IPS DF 6.9 (cell line): ENCODE data around the gene FIBCD1.
"Not testable (repeated sequence)": the region's sequence is repeated elsewhere in the genome, so short reads cannot be mapped to it uniquely, and the experiment has no call there.

Experiments
- DNase-seq: peaks from one replicate; pipeline ENCODE4 v3.0.0-alpha.2; 2013; ENCODE audit warnings: low read depth, low spot score
- H3K27ac ChIP-seq: one replicate; pipeline ENCODE4 v1.5.1; 2013; ENCODE audit warnings: low read length, control low read depth
- H3K27me3 ChIP-seq: 2 replicates; pipeline ENCODE4 v1.6.1; 2013; ENCODE audit warnings: mild to moderate bottlenecking, low read length; ENCODE audit not compliant: control insufficient read depth, insufficient read depth
- H3K36me3 ChIP-seq: 2 replicates; pipeline ENCODE4 v1.6.1; 2013; ENCODE audit warnings: low read length; ENCODE audit not compliant: control insufficient read depth, insufficient read depth
- H3K4me1 ChIP-seq: 2 replicates; pipeline ENCODE4 v1.6.1; 2013; ENCODE audit warnings: low read length; ENCODE audit not compliant: control insufficient read depth, insufficient read depth
- H3K4me3 ChIP-seq: 2 replicates; pipeline ENCODE4 v1.5.1; 2013; ENCODE audit warnings: mild to moderate bottlenecking, low read length
- H3K9me3 ChIP-seq: 2 replicates; pipeline ENCODE4 v1.6.1; 2013; ENCODE audit warnings: low read length, inconsistent platforms; ENCODE audit not compliant: control insufficient read depth, insufficient read depth
- WGBS: extraction: QIAGEN DNeasy Blood & Tissue Kit; methylation state at CpG from one replicate; pipeline ENCODE4 v1.1.7; 2013; ENCODE audit warnings: mixed read lengths, missing lambda C conversion rate; ENCODE audit not compliant: insufficient read length, insufficient coverage; 5-methylcytosine and 5-hydroxymethylcytosine counted together

The FIBCD1 gene

DNA sequence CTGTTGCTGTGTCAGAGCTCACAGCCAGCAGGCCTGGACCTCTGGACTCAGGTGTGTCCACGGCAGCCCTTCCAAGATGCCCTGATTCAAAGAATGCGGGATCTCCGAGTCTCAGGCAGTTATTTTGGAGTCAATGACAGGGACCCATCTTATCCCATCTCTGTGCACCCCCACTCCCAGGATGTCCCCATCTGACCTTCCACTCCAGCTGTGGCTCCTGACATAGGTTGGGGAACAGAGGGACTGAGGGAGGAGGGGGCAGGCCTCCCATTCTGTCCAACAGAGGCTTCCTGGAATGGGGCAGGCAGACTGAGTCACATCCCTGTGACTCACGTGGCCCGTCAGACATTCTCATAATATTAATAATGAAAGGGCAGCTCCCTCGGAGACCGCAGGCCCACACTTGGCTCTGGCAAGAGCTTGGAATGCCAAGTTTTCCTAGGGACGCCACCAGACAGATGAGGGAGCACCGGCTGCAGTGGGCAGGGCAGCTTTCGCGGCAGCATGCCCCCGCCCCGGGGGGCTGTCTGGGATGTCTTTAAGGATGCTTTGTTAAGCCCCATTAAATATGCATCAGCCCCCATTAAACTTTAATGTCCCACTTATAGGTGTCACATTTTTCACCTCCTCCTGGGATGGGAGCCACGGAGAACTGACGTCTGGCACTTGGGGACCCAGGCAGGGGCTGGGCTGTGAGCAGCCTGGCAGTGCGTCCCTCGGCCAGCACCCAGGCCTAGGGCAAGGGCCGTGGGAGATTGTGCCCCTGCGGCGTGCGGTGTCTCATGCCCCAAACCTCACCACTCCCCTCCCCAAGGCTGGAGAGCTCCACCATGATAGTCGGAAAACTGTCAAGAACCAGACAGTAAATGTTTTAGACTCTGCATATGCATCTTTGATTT, 23.6 kb upstream of the FIBCD1 start:
- Histone ChIP-seq H3K36me3 (no peaks in the 10 kb centered on the region), H3K27me3 (no peaks in the 10 kb centered on the region), H3K9me3 (no peaks in the 10 kb centered on the region), H3K4me3 (no peak overlapping the region), H3K4me1 (no peaks in the 10 kb centered on the region), H3K27ac (no peak overlapping the region)
- WGBS = no CpG with 5 or more reads among the region's 22 CpGs
- DNase-seq = no peak

GRCh38 chr9:130961511-130962300, 22.7 kb upstream of the FIBCD1 start:
- H3K36me3 ChIP-seq = no peaks in the 10 kb centered on the region
- no peak overlapping the region for H3K27ac ChIP-seq
- H3K27me3 ChIP-seq = no peaks in the 10 kb centered on the region
- DNase-seq = no peak
- H3K9me3 ChIP-seq = no peaks in the 10 kb centered on the region
- H3K4me1 ChIP-seq = no peaks in the 10 kb centered on the region
- H3K4me3 ChIP-seq = no peak overlapping the region
- no CpG with 5 or more reads among the region's 8 CpGs for WGBS

GRCh38 chr9:130960522-130961378, 21.7 kb upstream of the FIBCD1 start:
- Histone ChIP-seq H3K27me3 (no peaks in the 10 kb centered on the region), H3K4me3 (no peak overlapping the region), H3K4me1 (no peaks in the 10 kb centered on the region; the same call in 1 of the 2 replicates)

GRCh38 chr9:130959809-130960334, 20.8 kb upstream of the FIBCD1 start:
- H3K27me3 ChIP-seq = no peaks in the 10 kb centered on the region
- H3K4me3 ChIP-seq = no peak overlapping the region
- H3K4me1 ChIP-seq = no peaks in the 10 kb centered on the region; the same call in 1 of the 2 replicates
- no peak for DNase-seq
- H3K36me3 ChIP-seq = no peaks in the 10 kb centered on the region
- no peak overlapping the region for H3K27ac ChIP-seq
- no CpG with 5 or more reads among the region's 9 CpGs for WGBS
- H3K9me3 ChIP-seq = no peaks in the 10 kb centered on the region

More at GRCh38 chr9:130960522-130961378, 21.7 kb upstream of the FIBCD1 start:
- no peak for DNase-seq
- H3K36me3 ChIP-seq = no peaks in the 10 kb centered on the region
- H3K27ac ChIP-seq = no peak overlapping the region
- WGBS = no CpG with 5 or more reads among the region's 14 CpGs
- H3K9me3 ChIP-seq = no peaks in the 10 kb centered on the region

DNA sequence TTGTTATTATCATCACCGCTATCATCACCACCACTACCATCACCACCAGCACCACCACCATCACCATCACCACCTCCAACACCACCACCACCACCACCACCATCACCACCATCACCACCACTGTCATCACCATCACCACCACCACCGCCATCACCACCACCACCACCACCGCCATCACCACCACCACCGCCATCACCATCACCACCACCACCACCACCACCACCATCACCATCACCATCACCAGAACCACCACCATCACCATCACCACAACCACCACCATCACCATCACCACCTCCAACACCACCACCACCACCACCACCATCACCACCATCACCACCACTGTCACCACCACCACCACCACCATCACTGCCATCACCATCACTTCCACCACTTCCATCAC, 19.5 kb upstream of the FIBCD1 start:
- H3K27me3 ChIP-seq, H3K27ac ChIP-seq, H3K9me3 ChIP-seq, DNase-seq, H3K4me3 ChIP-seq, H3K36me3 ChIP-seq, H3K4me1 ChIP-seq: not testable (repeated sequence)
- no CpG with 5 or more reads among the region's 4 CpGs for WGBS

DNA sequence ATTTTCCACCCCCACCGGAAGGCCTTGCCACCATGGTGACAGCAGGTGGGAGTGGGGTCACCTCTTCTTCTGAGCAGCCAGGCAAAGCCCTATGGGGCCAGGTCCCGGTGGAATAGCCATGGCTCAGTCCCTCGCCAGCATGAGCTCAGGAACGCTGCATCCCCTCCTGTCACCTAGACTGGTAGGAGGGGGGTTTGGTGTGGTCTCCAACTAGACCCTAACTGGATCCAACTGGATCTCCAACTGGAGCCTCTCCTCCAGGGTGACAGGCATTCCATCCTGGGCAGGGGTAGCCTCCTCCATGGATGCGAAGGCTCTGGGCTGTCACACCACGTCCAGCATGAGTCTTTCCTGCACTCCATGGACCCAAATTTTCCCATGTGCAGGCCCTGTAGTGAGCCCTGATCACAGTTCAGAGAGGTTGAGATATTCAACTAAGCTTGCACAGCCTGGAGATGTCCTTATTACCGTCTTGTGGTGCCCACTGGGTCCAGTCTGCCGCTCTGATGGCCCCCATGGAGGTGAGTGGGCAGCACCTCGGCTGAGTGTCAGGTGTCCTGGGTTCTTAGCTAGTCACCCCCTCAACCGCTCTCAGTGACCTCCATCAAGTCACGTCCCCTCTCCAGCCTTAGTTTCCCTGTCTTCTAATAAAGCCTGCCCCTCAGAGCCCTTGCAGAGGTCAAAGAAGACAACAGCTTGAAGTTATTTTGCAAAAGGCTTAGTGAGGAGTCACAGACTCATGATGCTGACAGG, 18.6 kb upstream of the FIBCD1 start:
- Histone ChIP-seq H3K4me1 (no peaks in the 10 kb centered on the region; the same call in 1 of the 2 replicates), H3K27me3 (no peaks in the 10 kb centered on the region), H3K27ac (no peak overlapping the region), H3K9me3 (no peaks in the 10 kb centered on the region), H3K4me3 (no peak overlapping the region), H3K36me3 (no peaks in the 10 kb centered on the region)
- DNase-seq = no peak
- no CpG with 5 or more reads among the region's 11 CpGs for WGBS

DNA sequence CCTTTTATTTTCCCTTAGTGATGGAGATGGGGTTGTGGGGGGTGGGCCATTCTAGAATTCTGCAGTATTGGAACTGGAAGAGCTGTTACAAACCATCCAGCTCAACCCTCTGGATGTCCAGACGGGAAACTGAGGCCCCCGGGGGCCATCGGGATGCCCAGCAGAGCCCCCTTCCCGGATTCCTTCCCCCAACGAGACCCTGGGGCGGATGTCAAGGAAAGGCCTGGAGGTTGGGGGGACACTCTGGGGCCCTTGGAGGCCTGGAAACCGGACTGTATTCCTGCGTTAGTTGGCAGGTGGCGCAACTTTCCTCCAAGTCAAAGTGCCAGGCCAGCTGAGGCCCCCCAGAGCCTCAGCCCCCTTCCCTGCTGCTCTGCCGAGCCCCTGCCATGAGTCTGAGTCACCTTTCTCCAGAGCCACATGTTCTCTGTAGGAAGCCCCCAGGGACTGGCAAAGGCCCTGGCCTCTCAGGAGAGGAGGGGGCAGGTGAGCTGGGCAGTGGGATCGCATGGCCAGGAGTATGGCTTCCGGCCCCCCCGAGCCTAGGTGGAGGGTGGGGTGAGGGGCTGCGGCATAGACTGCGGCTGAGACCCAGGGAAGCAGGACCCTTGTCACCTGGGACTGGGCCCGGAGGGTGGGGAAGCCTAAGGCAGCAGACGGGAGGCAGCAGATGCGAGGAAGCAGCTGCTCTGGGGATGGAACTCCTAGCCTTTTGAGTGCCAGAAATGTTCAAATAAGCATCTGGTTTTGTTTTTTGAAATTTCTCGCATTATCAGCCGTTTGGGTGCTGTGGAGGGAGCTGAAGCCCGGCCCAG, 17.8 kb upstream of the FIBCD1 start:
- H3K36me3 ChIP-seq = no peaks in the 10 kb centered on the region
- no peaks in the 10 kb centered on the region for H3K9me3 ChIP-seq
- no peak for DNase-seq
- no CpG with 5 or more reads among the region's 21 CpGs for WGBS
- no peak overlapping the region for H3K4me3 ChIP-seq
- no peak overlapping the region for H3K27ac ChIP-seq
- no peaks in the 10 kb centered on the region; the same call in 1 of the 2 replicates for H3K4me1 ChIP-seq
- no peaks in the 10 kb centered on the region for H3K27me3 ChIP-seq

DNA sequence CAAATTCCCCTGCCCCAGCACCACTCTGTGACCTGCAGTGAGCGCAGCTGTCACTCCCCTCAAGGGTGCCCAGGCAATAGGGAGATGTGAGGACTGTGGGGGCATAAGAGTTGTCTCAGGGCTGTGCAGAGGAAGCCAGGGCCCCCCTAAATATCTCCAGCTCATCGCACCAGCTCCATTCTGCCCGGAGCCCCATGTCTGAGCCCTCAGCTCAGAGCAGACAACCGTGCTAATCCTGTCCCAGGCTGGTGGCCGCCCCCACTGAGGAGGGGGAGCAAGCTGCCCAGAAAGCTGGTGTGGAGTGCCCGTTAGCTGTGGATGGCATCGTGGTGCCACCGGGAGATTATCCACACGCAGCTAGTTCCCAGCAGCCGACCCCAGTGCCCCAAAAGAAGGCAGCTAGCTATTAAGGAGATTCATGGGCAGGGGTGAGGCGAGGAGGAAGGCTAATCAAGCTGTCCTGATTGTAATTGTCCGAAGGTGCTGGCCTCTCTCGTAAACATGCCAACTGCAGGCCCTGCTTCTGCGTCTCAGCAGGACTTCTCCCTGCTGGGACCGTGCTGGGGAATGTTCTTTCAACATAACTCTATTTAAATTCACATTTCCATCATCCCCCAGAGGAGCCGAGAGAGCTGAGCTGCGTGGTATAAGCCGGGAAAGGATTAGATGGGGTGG, 17.0 kb upstream of the FIBCD1 start:
- no peak for DNase-seq
- H3K9me3 ChIP-seq = no peaks in the 10 kb centered on the region
- H3K36me3 ChIP-seq = no peaks in the 10 kb centered on the region
- H3K27ac ChIP-seq = no peak overlapping the region
- no peaks in the 10 kb centered on the region; the same call in 1 of the 2 replicates for H3K4me1 ChIP-seq
- H3K27me3 ChIP-seq = no peaks in the 10 kb centered on the region
- no peak overlapping the region for H3K4me3 ChIP-seq
- WGBS = no CpG with 5 or more reads among the region's 18 CpGs
